Tibial nerve (tissue), 4 donors: ENCODE measurements around the gene TNFRSF6B.

Experiments
- EP300 ChIP-seq, 2 donors: sonication (generic); formaldehyde crosslinking; IDR thresholded peaks; one replicate each; pipeline ENCODE4 v1.6.1; 2017; ENCODE audit warnings: antibody characterized with exemption in 2 of 2, mild to moderate bottlenecking in 1 of 2
- POLR2A ChIP-seq, 2 donors: fragments of 450-650 bp; IDR thresholded peaks; one replicate each; pipeline ENCODE4 v1.6.1; 2017; ENCODE audit warnings: antibody characterized with exemption in 2 of 2, mild to moderate bottlenecking in 2 of 2, moderate library complexity in 2 of 2
- TF ChIP-seq, protein P1 (sequence below), 5 experiments: fragments of 200-600 bp in 3 of 5; fragments of 450-650 bp in 2 of 5; sonication (generic) in 3 of 5; IDR thresholded peaks; one replicate each; pipeline ENCODE4 v1.5.1; 2016 to 2019; ENCODE audit warnings: antibody characterized with exemption in 5 of 5, mild to moderate bottlenecking in 3 of 5, moderate library complexity in 2 of 5

- TF ChIP-seq, protein P1, sequence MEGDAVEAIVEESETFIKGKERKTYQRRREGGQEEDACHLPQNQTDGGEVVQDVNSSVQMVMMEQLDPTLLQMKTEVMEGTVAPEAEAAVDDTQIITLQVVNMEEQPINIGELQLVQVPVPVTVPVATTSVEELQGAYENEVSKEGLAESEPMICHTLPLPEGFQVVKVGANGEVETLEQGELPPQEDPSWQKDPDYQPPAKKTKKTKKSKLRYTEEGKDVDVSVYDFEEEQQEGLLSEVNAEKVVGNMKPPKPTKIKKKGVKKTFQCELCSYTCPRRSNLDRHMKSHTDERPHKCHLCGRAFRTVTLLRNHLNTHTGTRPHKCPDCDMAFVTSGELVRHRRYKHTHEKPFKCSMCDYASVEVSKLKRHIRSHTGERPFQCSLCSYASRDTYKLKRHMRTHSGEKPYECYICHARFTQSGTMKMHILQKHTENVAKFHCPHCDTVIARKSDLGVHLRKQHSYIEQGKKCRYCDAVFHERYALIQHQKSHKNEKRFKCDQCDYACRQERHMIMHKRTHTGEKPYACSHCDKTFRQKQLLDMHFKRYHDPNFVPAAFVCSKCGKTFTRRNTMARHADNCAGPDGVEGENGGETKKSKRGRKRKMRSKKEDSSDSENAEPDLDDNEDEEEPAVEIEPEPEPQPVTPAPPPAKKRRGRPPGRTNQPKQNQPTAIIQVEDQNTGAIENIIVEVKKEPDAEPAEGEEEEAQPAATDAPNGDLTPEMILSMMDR (IDR thresholded peaks at IDR 0.05) = no peak
- TF ChIP-seq EP300 (IDR thresholded peaks at IDR 0.05) (no peak), POLR2A (IDR thresholded peaks at IDR 0.05) (no peak)
Measured at GRCh38 chr20:63693733-63694583, 2.5 kb upstream of the TNFRSF6B start.
